IMR-90 (cell line): Measurements from ENCODE around the gene TCAP. TPM values are rescaled to one million over a fixed set of nuclear protein-coding genes. Genes with fewer than 3 reads are reported as not detected.

Experiments
- ATAC-seq: fragments of 200-7000 bp; cut with Tn5 transposase; 2 replicates; pipeline ENCODE4 v1.9.1; 2020; ENCODE audit warnings: low read depth, mild to moderate bottlenecking, moderate library complexity
- BruUV-seq: library from RNA; stranded (reverse); fragments of 400-500 nt; replicated peaks from 2 replicates; lab custom pipeline; 2021; lab: Mats Ljungman, UMichigan
- CTCF ChIA-PET: fragments of 300-600 bp; formaldehyde crosslinking; extraction: SDS; loops from one replicate; lab custom pipeline; 2021; ENCODE audit warnings: antibody characterized with exemption; lab: Yijun Ruan, JAX
- POLR2A ChIA-PET: fragments of 300-600 bp; sonication (Branson Sonifier 250); formaldehyde crosslinking; loops from one replicate; lab custom pipeline; 2022; ENCODE audit warnings: antibody characterized with exemption; ENCODE audit not compliant: unreplicated experiment; lab: Charles Lee
- DNase-seq: peaks from one replicate; pipeline ENCODE4 v3.0.0; 2013
- H2AFZ ChIP-seq: replicated peaks from 2 replicates; pipeline ENCODE3; 2013; ENCODE audit warnings: low read length, mild to moderate bottlenecking; ENCODE audit not compliant: poor library complexity
- H2AK5ac ChIP-seq: 2 replicates; pipeline ENCODE4 v1.6.1; 2013; ENCODE audit warnings: low read depth, low read length, inconsistent platforms
- H2AK9ac ChIP-seq: replicated peaks from 2 replicates; pipeline ENCODE3; 2013; ENCODE audit warnings: mild to moderate bottlenecking, low read depth, low read length, moderate library complexity; ENCODE audit not compliant: poor library complexity
- H2BK120ac ChIP-seq: 2 replicates; pipeline ENCODE4 v1.6.1; 2013; ENCODE audit warnings: low read depth, low read length, inconsistent platforms
- H2BK15ac ChIP-seq: 3 replicates; pipeline ENCODE4 v1.6.1; 2013; ENCODE audit warnings: low read depth, low read length, inconsistent platforms
- H2BK20ac ChIP-seq: 2 replicates; pipeline ENCODE4 v1.6.1; 2013; ENCODE audit warnings: low read depth, mild to moderate bottlenecking, inconsistent platforms, low read length, moderate library complexity
- H2BK5ac ChIP-seq: 2 replicates; pipeline ENCODE4 v1.6.1; 2013; ENCODE audit warnings: mild to moderate bottlenecking, low read depth, low read length, inconsistent platforms; ENCODE audit not compliant: poor library complexity, severe bottlenecking
- H3K14ac ChIP-seq: replicated peaks from 2 replicates; pipeline ENCODE4 v1.6.1; 2013; ENCODE audit warnings: low read depth, low read length, inconsistent platforms
- H3K18ac ChIP-seq: 2 replicates; pipeline ENCODE4 v1.6.1; 2013; ENCODE audit warnings: low read depth, low read length, control low read depth
- H3K23ac ChIP-seq: 2 replicates; pipeline ENCODE4 v1.6.1; 2013; ENCODE audit warnings: low read depth, low read length, inconsistent platforms
- H3K27ac ChIP-seq: 2 replicates; pipeline ENCODE4 v1.5.1; 2013; ENCODE audit warnings: mild to moderate bottlenecking, control low read depth, low read length; ENCODE audit not compliant: insufficient read depth
- H3K27me3 ChIP-seq: 2 replicates; pipeline ENCODE4 v1.6.1; 2013; ENCODE audit warnings: low read length; ENCODE audit not compliant: control insufficient read depth, insufficient read depth
- H3K36me3 ChIP-seq: 2 replicates; pipeline ENCODE4 v1.6.1; 2013; ENCODE audit warnings: low read length, mixed read lengths; ENCODE audit not compliant: control insufficient read depth, insufficient read depth
- H3K4ac ChIP-seq: 2 replicates; pipeline ENCODE4 v1.6.1; 2013; ENCODE audit warnings: low read depth, low read length, inconsistent platforms
- H3K4me1 ChIP-seq: 2 replicates; pipeline ENCODE4 v1.6.1; 2013; ENCODE audit warnings: low read length, mixed read lengths; ENCODE audit not compliant: control insufficient read depth, insufficient read depth
- H3K4me2 ChIP-seq: 2 replicates; pipeline ENCODE4 v1.6.1; 2013; ENCODE audit warnings: low read depth, mild to moderate bottlenecking, control low read depth, low read length, moderate library complexity
- H3K4me3 ChIP-seq: 2 replicates; pipeline ENCODE4 v1.5.1; 2013; ENCODE audit warnings: low read depth, mild to moderate bottlenecking, control low read depth, low read length, moderate library complexity; ENCODE audit not compliant: insufficient read depth
- H3K56ac ChIP-seq: 2 replicates; pipeline ENCODE4 v1.6.1; 2013; ENCODE audit warnings: low read length, inconsistent platforms; ENCODE audit not compliant: insufficient read depth; ENCODE audit errors: extremely low read depth
- H3K79me1 ChIP-seq, 2 experiments: 2 replicates each; pipeline ENCODE4 v1.6.1; 2013; ENCODE audit warnings: low read length in 2 of 2, inconsistent platforms in 1 of 2, low read depth in 1 of 2
- H3K9ac ChIP-seq: 2 replicates; pipeline ENCODE4 v1.6.1; 2013; ENCODE audit warnings: low read depth, low read length, control low read depth
- H3K9me1 ChIP-seq: 2 replicates; pipeline ENCODE4 v1.6.1; 2013; ENCODE audit warnings: low read length, inconsistent platforms; ENCODE audit not compliant: insufficient read depth
- H3K9me3 ChIP-seq: 2 replicates; pipeline ENCODE4 v1.6.1; 2013; ENCODE audit warnings: low read length; ENCODE audit not compliant: control insufficient read depth, insufficient read depth
- H4K20me1 ChIP-seq: 2 replicates; pipeline ENCODE4 v1.6.1; 2013; ENCODE audit warnings: low read length, inconsistent platforms; ENCODE audit not compliant: insufficient read depth
- H4K5ac ChIP-seq: 2 replicates; pipeline ENCODE4 v1.6.1; 2013; ENCODE audit warnings: mild to moderate bottlenecking, low read depth, low read length, control low read depth
- H4K8ac ChIP-seq, 2 experiments: 2 replicates each; pipeline ENCODE4 v1.6.1; 2013; ENCODE audit warnings: low read depth in 2 of 2, low read length in 2 of 2, control low read depth in 1 of 2, inconsistent platforms in 1 of 2
- H4K91ac ChIP-seq: 2 replicates; pipeline ENCODE4 v1.6.1; 2013; ENCODE audit warnings: low read depth, low read length, inconsistent platforms; ENCODE audit not compliant: insufficient read depth
- CEBPB ChIP-seq: IDR thresholded peaks from 2 replicates; pipeline ENCODE4 v1.6.1; 2012; ENCODE audit warnings: low read depth, low read length, improper control_type of control experiment
- CTCF ChIP-seq: conservative IDR thresholded peaks from 2 replicates; pipeline ENCODE4 v1.5.1; 2012; ENCODE audit warnings: mild to moderate bottlenecking, low read depth, low read length, improper control_type of control experiment
- ELK1 ChIP-seq: fragments of 150-350 bp; IDR thresholded peaks from 2 replicates; pipeline ENCODE4 v1.6.1; 2016; ENCODE audit warnings: low read depth, mild to moderate bottlenecking, low read length, moderate library complexity, borderline replicate concordance
- FOS ChIP-seq: fragments of 150-350 bp; IDR thresholded peaks from 2 replicates; pipeline ENCODE4 v1.6.1; 2016; ENCODE audit warnings: low read depth, low read length
- MAFK ChIP-seq: IDR thresholded peaks from 2 replicates; pipeline ENCODE4 v1.6.1; 2012; ENCODE audit warnings: low read depth, low read length, improper control_type of control experiment
- MAZ ChIP-seq: IDR thresholded peaks from 2 replicates; pipeline ENCODE4 v1.6.1; 2012; ENCODE audit warnings: low read depth, mild to moderate bottlenecking, low read length, improper control_type of control experiment, moderate library complexity, borderline replicate concordance
- MXI1 ChIP-seq: IDR thresholded peaks from 2 replicates; pipeline ENCODE4 v1.6.1; 2012; ENCODE audit warnings: low read depth, mild to moderate bottlenecking, low read length, moderate library complexity, borderline replicate concordance
- NFE2L2 ChIP-seq: fragments of 150-350 bp; IDR thresholded peaks from 2 replicates; pipeline ENCODE4 v1.6.1; 2016; ENCODE audit warnings: low read depth, mild to moderate bottlenecking, low read length
- POLR2A ChIP-seq: IDR thresholded peaks from 2 replicates; pipeline ENCODE4 v1.6.1; 2012; ENCODE audit warnings: mild to moderate bottlenecking, low read depth, low read length
- RCOR1 ChIP-seq: IDR thresholded peaks from 2 replicates; pipeline ENCODE4 v1.6.1; 2012; ENCODE audit warnings: mild to moderate bottlenecking, low read length, improper control_type of control experiment; ENCODE audit not compliant: insufficient replicate concordance
- RFX5 ChIP-seq: IDR thresholded peaks from 2 replicates; pipeline ENCODE4 v1.8.0; 2012; ENCODE audit warnings: low read depth, mild to moderate bottlenecking, low read length, moderate library complexity
- SMC3 ChIP-seq: fragments of 150-350 bp; IDR thresholded peaks from 2 replicates; pipeline ENCODE4 v1.6.1; 2016; ENCODE audit warnings: low read depth, mild to moderate bottlenecking, antibody characterized with exemption, low read length, moderate library complexity
- WGBS, 2 experiments: methylation state at CpG; one replicate each; pipeline versions ENCODE4 v1.1.5 to v1.1.7; 2013; ENCODE audit warnings: missing lambda C conversion rate in 2 of 2; ENCODE audit not compliant: insufficient read length in 1 of 2; ENCODE audit errors: extremely low coverage in 2 of 2; 5-methylcytosine and 5-hydroxymethylcytosine counted together
- dilution Hi-C: fragments of 300-500 bp; cut with HindIII; formaldehyde crosslinking; loops from one replicate; pipeline ENCODE4 v1.14.3; 2018; ENCODE audit warnings: low sequenced_read_pairs; ENCODE audit not compliant: unreplicated experiment
- in situ Hi-C: fragments of 300-500 bp; cut with MboI; formaldehyde crosslinking; loops from 3 replicates; pipeline ENCODE4 v1.14.3; 2019; ENCODE audit warnings: low sequenced_read_pairs, inconsistent platforms, mixed read lengths
- intact Hi-C: fragments of 100-400 bp; cut with micrococcal nuclease; formaldehyde crosslinking; loops from 2 replicates; pipeline ENCODE4 v1.10.0; 2022
- polyA plus RNA-seq, 3 experiments: library from polyadenylated mRNA; depleted of rRNA; stranded (reverse); fragments of >200 nt; gene quantifications; 2 replicates each; pipeline ENCODE4 v1.2.3, GENCODE V29; 2012; ENCODE audit warnings: low replicate concordance in 1 of 3
- total RNA-seq: library from RNA; depleted of rRNA; stranded (reverse); fragments of >200 nt; gene quantifications from 2 replicates; pipeline ENCODE4 v1.2.3, GENCODE V29; 2012

The TCAP gene
- total and polyA plus RNA-seq, 2 of the 4 experiments (the other 2 are of a cell fraction) = under 0.01 to 0.21 TPM

- TF ChIP-seq CEBPB = no peak
Observed at GRCh38 chr17:39626171-39627046, 38.7 kb upstream of the TCAP start, which contains the start of gene PPP1R1B (continued).

GRCh38 chr17:39627047-39627711, 38.0 kb upstream of the TCAP start:
- H3K4ac ChIP-seq = no peak overlapping the region
- no peak overlapping the region for H3K14ac ChIP-seq
- ChIA-PET POLR2A (no interaction called here), CTCF (no interaction called here)
- H2BK20ac ChIP-seq = no peak overlapping the region
- WGBS, 2 experiments = 1% methylated on average over 30 of the region's 72 CpGs; no CpG with 5 or more reads in 1 of the 2 experiments
- H4K20me1 ChIP-seq = no peaks in the 10 kb centered on the region
- no peak overlapping the region for H2AK9ac ChIP-seq
- H3K9me1 ChIP-seq = no peaks in the 10 kb centered on the region
- H3K4me3 ChIP-seq = peak overlapping the region; percentile 13; the same call in 1 of the 2 replicates
- H2AFZ ChIP-seq = peak overlapping the region; percentile 77
- DNase-seq (no peak), ATAC-seq (no peak)
- no peaks in the 10 kb centered on the region for H3K79me1 ChIP-seq
- no peak overlapping the region for H4K5ac ChIP-seq
- H2BK5ac ChIP-seq = no peak overlapping the region
- H3K56ac ChIP-seq = no peak overlapping the region
- no peaks in the 10 kb centered on the region for H3K36me3 ChIP-seq
- no peak overlapping the region for H3K18ac ChIP-seq
- peaks cover 3% of the 10 kb centered on the region; the same call in 1 of the 2 replicates for H3K4me1 ChIP-seq
- no peak overlapping the region for H4K91ac ChIP-seq
- no peak overlapping the region for H3K9ac ChIP-seq
- in situ Hi-C loops = no loop called here
- H2BK15ac ChIP-seq = no peak overlapping the region
- H4K8ac ChIP-seq = no peak overlapping the region
- intact Hi-C loops = loop anchor here (10.0 kb wide), 1 partner anchor 358 kb away; the partner anchor contains the start of gene PSMD3
- no peak overlapping the region for H3K27ac ChIP-seq
- dilution Hi-C loops = no loop called here
- peaks cover 73% of the 10 kb centered on the region for H3K27me3 ChIP-seq
- H2BK120ac ChIP-seq = no peak overlapping the region
- H3K23ac ChIP-seq = no peak overlapping the region
- H3K9me3 ChIP-seq = no peaks in the 10 kb centered on the region
- no TSS peak for BruUV-seq
- peak overlapping the region; percentile 56 for H3K4me2 ChIP-seq
- H2AK5ac ChIP-seq = no peak overlapping the region
- TF ChIP-seq MAFK = no peak
- TF ChIP-seq SMC3 = no peak
- TF ChIP-seq FOS = no peak
- TF ChIP-seq CTCF = no peak
- TF ChIP-seq MAZ = no peak
- TF ChIP-seq POLR2A = no peak
- no peak for TF ChIP-seq RFX5
- TF ChIP-seq RCOR1 = no peak
- TF ChIP-seq ELK1 = no peak
- TF ChIP-seq CEBPB = no peak
- TF ChIP-seq NFE2L2 = no peak
- no peak for TF ChIP-seq MXI1
